Measurements from ENCODE around the gene STX4.

- TF ChIP-seq CTCF (IDR thresholded peaks at IDR 0.05 in 4 of 5, conservative IDR thresholded peaks at IDR 0.05 in 1 of 5), result no peak
- TF ChIP-seq POLR2A (IDR thresholded peaks at IDR 0.05), result no peak
Observed at GRCh38 chr16:31076319-31076718, 43.0 kb downstream of the STX4 start.
